ENCODE results near the gene TAX1BP1.

TAX1BP1 gene

DNA sequence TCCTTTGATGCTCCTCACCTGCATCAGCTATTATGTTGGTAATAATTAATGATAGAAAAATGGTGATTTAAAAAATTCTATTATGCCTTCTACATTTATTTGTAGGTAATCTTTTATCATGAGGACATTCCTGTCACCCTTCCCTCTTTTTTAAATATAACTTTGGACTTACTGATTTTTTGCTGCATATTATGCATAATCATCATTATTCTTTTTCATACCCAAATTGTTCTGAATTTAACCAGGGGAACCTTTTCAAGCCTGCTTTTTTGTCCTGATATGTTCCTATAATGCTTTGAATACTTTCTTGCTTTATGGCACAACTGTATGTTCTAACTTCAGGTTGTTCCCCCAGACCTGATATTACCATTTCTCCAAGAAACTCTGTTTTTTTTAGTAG lies 48.5 kb downstream of the TAX1BP1 start:
- DNase-seq (ENCODE audit: low read depth): no peak
- no peak overlapping the region for H3K4me3 ChIP-seq (replicated peaks; ENCODE audit: low read depth, low read length)
- TF ChIP-seq, protein P1, sequence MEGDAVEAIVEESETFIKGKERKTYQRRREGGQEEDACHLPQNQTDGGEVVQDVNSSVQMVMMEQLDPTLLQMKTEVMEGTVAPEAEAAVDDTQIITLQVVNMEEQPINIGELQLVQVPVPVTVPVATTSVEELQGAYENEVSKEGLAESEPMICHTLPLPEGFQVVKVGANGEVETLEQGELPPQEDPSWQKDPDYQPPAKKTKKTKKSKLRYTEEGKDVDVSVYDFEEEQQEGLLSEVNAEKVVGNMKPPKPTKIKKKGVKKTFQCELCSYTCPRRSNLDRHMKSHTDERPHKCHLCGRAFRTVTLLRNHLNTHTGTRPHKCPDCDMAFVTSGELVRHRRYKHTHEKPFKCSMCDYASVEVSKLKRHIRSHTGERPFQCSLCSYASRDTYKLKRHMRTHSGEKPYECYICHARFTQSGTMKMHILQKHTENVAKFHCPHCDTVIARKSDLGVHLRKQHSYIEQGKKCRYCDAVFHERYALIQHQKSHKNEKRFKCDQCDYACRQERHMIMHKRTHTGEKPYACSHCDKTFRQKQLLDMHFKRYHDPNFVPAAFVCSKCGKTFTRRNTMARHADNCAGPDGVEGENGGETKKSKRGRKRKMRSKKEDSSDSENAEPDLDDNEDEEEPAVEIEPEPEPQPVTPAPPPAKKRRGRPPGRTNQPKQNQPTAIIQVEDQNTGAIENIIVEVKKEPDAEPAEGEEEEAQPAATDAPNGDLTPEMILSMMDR (IDR thresholded peaks at IDR 0.05; ENCODE audit: low read length, missing control alignments): no peak

DNA sequence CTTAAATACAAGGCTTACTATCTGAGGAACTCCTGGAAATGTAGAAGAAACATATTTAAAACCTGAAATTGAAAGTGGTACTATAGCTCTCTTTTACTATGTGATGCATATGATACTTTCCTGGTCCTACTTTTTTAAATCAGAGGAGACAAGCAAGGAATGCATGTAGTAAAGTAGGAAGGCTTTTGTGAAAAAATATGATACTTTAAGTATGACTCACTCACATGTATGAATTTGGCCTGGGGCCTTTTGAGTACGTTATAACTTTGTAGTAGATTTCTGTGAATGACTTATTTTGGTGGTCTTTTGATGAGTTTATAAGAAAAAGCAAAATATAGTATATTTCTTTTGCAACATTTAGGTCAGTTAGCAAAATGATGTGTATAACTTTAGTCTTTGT lies 53.8 kb downstream of the TAX1BP1 start:
- TF ChIP-seq, protein P1 (IDR thresholded peaks at IDR 0.05; ENCODE audit: low read length, missing control alignments): no peak
- no peak overlapping the region for H3K4me3 ChIP-seq (replicated peaks; ENCODE audit: low read depth, low read length)
- peak; percentile 35 for DNase-seq (ENCODE audit: low read depth)

DNA sequence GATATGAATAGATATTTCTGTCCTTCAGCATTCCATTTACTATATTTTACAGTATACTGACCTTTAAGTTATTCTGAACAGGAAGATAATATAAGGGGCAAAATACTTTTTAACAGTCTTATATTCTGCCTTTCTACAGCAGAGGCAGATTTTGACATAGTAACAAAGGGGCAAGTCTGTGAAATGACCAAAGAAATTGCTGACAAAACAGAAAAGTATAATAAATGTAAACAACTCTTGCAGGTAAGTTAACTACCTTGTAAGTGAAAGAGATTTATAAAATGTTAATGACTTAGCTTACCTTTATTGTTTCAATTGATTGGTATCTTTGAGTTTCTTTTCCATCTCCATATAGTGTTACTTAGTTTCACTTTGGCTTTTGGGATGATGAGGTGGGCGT lies 56.0 kb downstream of the TAX1BP1 start:
- H3K4me3 ChIP-seq (replicated peaks; ENCODE audit: low read depth, low read length): no peak overlapping the region
- TF ChIP-seq, protein P1 (IDR thresholded peaks at IDR 0.05; ENCODE audit: low read length, missing control alignments): no peak

DNA sequence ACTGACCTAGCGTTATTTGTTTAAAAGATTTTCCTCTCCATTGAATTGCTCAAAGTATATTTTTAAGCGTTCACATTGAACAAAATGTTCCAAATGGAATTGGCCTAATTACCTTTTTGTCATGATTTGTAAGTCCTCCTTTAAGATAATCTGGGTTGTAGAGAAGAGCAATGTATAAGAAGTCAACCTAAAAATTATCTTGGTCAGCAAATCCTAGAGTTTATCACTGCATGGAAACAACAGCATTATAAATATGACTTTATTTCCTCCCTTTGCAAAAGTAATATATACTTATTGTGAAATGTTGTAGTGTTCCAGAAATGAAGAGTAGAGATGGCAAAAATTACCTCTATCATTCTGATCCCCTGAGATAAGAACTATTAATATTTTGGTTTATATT lies 59.2 kb downstream of the TAX1BP1 start:
- DNase-seq (ENCODE audit: low read depth): no peak
- H3K4me3 ChIP-seq (replicated peaks; ENCODE audit: low read depth, low read length): no peak overlapping the region
- TF ChIP-seq, protein P1 (IDR thresholded peaks at IDR 0.05; ENCODE audit: low read length, missing control alignments): no peak

More for the DNA sequence above, 56.0 kb downstream of the TAX1BP1 start:
- DNase-seq (ENCODE audit: low read depth): no peak

DNA sequence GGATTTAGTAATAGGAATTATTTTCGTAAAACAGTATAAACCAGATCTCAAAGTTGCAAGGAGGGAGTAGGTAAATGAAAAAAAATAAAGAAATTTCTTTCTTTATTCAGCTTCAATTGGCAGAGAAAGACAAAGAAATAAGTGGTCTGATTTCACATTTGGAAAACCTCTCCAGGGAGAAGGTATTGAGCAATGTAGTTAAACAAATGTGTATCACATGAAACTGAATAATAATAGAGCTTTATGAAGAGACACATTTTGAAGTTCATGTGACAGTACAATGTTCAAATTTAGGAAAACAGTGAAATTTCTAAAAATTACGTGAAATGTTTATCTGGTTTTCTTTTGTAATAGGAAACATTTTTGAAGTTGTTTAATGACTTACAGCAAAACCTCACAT lies 63.0 kb downstream of the TAX1BP1 start:
- TF ChIP-seq, protein P1 (IDR thresholded peaks at IDR 0.05; ENCODE audit: low read length, missing control alignments): no peak
- H3K4me3 ChIP-seq (replicated peaks; ENCODE audit: low read depth, low read length): no peak overlapping the region
- peak; percentile 77 for DNase-seq (ENCODE audit: low read depth)

DNA sequence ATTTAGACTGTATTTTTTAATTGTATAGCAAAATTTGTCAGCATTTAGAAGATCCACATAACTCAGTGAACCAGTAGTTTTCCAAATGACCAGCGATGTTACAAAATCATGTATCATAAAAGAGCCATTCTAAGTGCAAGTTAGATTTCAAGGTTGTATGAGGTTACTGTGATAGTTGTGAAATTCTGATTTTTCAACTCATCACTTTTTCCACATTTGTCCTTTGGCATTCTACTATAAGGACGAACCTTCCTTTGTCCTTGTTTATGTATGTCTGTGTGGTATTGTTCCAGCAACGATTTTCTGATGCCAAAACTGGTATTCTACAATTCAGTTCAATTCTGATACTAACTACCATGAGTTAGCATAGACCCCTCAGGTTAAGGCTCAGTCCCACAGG lies 64.2 kb downstream of the TAX1BP1 start:
- DNase-seq (ENCODE audit: low read depth): no peak
- no peak overlapping the region for H3K4me3 ChIP-seq (replicated peaks; ENCODE audit: low read depth, low read length)
- TF ChIP-seq, protein P1 (IDR thresholded peaks at IDR 0.05; ENCODE audit: low read length, missing control alignments): no peak

DNA sequence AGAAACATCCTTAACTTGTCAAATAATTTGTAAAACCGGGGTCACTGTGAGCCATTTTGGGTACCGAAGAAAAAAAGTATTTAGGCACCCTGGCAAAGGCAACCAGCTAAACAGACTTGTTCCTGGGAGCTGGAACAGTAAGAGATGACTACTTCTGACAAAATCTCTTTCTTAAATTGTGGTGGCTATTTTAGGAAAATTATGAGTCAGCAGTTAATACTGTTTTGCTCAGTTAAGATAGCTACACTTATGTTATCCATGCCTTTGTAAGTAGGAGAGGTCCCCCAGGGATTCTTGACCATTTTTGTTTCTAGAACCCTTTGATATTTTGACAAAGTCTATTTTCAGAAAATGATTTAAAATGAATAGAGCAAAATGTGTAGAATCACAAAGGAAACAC lies 68.7 kb downstream of the TAX1BP1 start:
- TF ChIP-seq, protein P1 (IDR thresholded peaks at IDR 0.05; ENCODE audit: low read length, missing control alignments): no peak
- DNase-seq (ENCODE audit: low read depth): peak; percentile 74
- no peak overlapping the region for H3K4me3 ChIP-seq (replicated peaks; ENCODE audit: low read depth, low read length)
